HEK293 (cell line): Measurements from ENCODE around the gene PFAS.

Experiments used
- GFI1B ChIP-seq: fragments of 450-650 bp; formaldehyde crosslinking; IDR thresholded peaks from 2 replicates; pipeline ENCODE4 v1.5.1; 2016; ENCODE audit warnings: missing biosample characterization, missing genetic modification characterization
- IKZF3 ChIP-seq: fragments of 450-650 bp; IDR thresholded peaks from 2 replicates; pipeline ENCODE4 v1.5.0; 2018; ENCODE audit warnings: missing biosample characterization, mild to moderate bottlenecking, missing genetic modification characterization, moderate library complexity
- KLF1 ChIP-seq: fragments of 450-650 bp; formaldehyde crosslinking; IDR thresholded peaks from 2 replicates; pipeline ENCODE4 v1.5.1; 2016; ENCODE audit warnings: missing biosample characterization, missing genetic modification characterization
- TRIM28 ChIP-seq: IDR thresholded peaks from 2 replicates; pipeline ENCODE4 v1.6.1; 2011; ENCODE audit warnings: low read length, control low read depth, borderline replicate concordance
- ZIC2 ChIP-seq: fragments of 450-650 bp; formaldehyde crosslinking; IDR thresholded peaks from 2 replicates; pipeline ENCODE4 v1.5.1; 2016; ENCODE audit warnings: missing biosample characterization, missing genetic modification characterization
- ZNF175 ChIP-seq: fragments of 450-650 bp; formaldehyde crosslinking; IDR thresholded peaks from 2 replicates; pipeline ENCODE4 v1.5.1; 2016; ENCODE audit warnings: missing biosample characterization, missing genetic modification characterization
- ZNF211 ChIP-seq: fragments of 450-650 bp; formaldehyde crosslinking; IDR thresholded peaks from 2 replicates; pipeline ENCODE4 v1.5.1; 2016; ENCODE audit warnings: low read depth, missing biosample characterization, missing genetic modification characterization
- ZNF223 ChIP-seq: fragments of 450-650 bp; formaldehyde crosslinking; IDR thresholded peaks from 2 replicates; pipeline ENCODE4 v1.5.1; 2016; ENCODE audit warnings: missing biosample characterization, missing genetic modification characterization
- ZNF449 ChIP-seq: fragments of 450-650 bp; formaldehyde crosslinking; IDR thresholded peaks from 2 replicates; pipeline ENCODE4 v1.5.1; 2017; ENCODE audit warnings: missing biosample characterization, mild to moderate bottlenecking, missing genetic modification characterization, moderate library complexity
- ZNF518A ChIP-seq: fragments of 450-650 bp; formaldehyde crosslinking; conservative IDR thresholded peaks from 2 replicates; pipeline ENCODE4 v1.5.1; 2016; ENCODE audit warnings: low read depth, missing biosample characterization, missing genetic modification characterization
- ZNF521 ChIP-seq: fragments of 450-650 bp; formaldehyde crosslinking; IDR thresholded peaks from 2 replicates; pipeline ENCODE4 v1.5.1; 2017; ENCODE audit warnings: missing biosample characterization, mild to moderate bottlenecking, missing genetic modification characterization
- TF ChIP-seq, protein P1 (sequence below): fragments of 450-650 bp; formaldehyde crosslinking; optimal IDR thresholded peaks from 2 replicates; pipeline ENCODE3; 2016; ENCODE audit warnings: missing biosample characterization, mild to moderate bottlenecking, missing genetic modification characterization
- TF ChIP-seq, protein P2 (sequence below): fragments of 450-650 bp; formaldehyde crosslinking; IDR thresholded peaks from 2 replicates; pipeline ENCODE4 v1.5.1; 2016; ENCODE audit warnings: missing biosample characterization, missing genetic modification characterization
- TF ChIP-seq, protein P3 (sequence below): fragments of 450-650 bp; formaldehyde crosslinking; IDR thresholded peaks from 2 replicates; pipeline ENCODE4 v1.5.1; 2016; ENCODE audit warnings: missing biosample characterization, missing genetic modification characterization, borderline replicate concordance
- TF ChIP-seq, protein P4 (sequence below): fragments of 450-650 bp; formaldehyde crosslinking; IDR thresholded peaks from 2 replicates; pipeline ENCODE4 v1.5.1; 2016; ENCODE audit warnings: missing biosample characterization, missing genetic modification characterization
- TF ChIP-seq, protein P5 (sequence below): fragments of 450-650 bp; formaldehyde crosslinking; IDR thresholded peaks from 2 replicates; pipeline ENCODE4 v1.5.1; 2017; ENCODE audit warnings: missing biosample characterization, missing genetic modification characterization

PFAS gene

GRCh38 chr17:8294814-8295316 is 45.8 kb downstream of the PFAS start (continued):
- TF ChIP-seq, protein P1, sequence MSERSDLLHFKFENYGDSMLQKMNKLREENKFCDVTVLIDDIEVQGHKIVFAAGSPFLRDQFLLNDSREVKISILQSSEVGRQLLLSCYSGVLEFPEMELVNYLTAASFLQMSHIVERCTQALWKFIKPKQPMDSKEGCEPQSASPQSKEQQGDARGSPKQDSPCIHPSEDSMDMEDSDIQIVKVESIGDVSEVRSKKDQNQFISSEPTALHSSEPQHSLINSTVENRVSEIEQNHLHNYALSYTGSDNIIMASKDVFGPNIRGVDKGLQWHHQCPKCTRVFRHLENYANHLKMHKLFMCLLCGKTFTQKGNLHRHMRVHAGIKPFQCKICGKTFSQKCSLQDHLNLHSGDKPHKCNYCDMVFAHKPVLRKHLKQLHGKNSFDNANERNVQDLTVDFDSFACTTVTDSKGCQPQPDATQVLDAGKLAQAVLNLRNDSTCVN (tag by site-specific recombination): no peak
- TF ChIP-seq, protein P2, sequence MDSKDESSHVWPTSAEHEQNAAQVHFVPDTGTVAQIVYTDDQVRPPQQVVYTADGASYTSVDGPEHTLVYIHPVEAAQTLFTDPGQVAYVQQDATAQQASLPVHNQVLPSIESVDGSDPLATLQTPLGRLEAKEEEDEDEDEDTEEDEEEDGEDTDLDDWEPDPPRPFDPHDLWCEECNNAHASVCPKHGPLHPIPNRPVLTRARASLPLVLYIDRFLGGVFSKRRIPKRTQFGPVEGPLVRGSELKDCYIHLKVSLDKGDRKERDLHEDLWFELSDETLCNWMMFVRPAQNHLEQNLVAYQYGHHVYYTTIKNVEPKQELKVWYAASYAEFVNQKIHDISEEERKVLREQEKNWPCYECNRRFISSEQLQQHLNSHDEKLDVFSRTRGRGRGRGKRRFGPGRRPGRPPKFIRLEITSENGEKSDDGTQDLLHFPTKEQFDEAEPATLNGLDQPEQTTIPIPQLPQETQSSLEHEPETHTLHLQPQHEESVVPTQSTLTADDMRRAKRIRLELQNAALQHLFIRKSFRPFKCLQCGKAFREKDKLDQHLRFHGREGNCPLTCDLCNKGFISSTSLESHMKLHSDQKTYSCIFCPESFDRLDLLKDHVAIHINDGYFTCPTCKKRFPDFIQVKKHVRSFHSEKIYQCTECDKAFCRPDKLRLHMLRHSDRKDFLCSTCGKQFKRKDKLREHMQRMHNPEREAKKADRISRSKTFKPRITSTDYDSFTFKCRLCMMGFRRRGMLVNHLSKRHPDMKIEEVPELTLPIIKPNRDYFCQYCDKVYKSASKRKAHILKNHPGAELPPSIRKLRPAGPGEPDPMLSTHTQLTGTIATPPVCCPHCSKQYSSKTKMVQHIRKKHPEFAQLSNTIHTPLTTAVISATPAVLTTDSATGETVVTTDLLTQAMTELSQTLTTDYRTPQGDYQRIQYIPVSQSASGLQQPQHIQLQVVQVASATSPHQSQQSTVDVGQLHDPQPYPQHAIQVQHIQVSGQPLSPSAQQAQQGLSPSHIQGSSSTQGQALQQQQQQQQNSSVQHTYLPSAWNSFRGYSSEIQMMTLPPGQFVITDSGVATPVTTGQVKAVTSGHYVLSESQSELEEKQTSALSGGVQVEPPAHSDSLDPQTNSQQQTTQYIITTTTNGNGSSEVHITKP (tag by site-specific recombination): peak; percentile 62
- TF ChIP-seq ZNF211 (tag by site-specific recombination): no peak
- no peak for TF ChIP-seq ZNF521 (tag by site-specific recombination)
- TF ChIP-seq GFI1B (tag by site-specific recombination): no peak
- no peak for TF ChIP-seq ZNF449 (tag by site-specific recombination)
- no peak for TF ChIP-seq ZNF518A
- TF ChIP-seq KLF1 (tag by site-specific recombination): no peak
- TF ChIP-seq ZNF223 (tag by site-specific recombination): no peak
- TF ChIP-seq, protein P3, sequence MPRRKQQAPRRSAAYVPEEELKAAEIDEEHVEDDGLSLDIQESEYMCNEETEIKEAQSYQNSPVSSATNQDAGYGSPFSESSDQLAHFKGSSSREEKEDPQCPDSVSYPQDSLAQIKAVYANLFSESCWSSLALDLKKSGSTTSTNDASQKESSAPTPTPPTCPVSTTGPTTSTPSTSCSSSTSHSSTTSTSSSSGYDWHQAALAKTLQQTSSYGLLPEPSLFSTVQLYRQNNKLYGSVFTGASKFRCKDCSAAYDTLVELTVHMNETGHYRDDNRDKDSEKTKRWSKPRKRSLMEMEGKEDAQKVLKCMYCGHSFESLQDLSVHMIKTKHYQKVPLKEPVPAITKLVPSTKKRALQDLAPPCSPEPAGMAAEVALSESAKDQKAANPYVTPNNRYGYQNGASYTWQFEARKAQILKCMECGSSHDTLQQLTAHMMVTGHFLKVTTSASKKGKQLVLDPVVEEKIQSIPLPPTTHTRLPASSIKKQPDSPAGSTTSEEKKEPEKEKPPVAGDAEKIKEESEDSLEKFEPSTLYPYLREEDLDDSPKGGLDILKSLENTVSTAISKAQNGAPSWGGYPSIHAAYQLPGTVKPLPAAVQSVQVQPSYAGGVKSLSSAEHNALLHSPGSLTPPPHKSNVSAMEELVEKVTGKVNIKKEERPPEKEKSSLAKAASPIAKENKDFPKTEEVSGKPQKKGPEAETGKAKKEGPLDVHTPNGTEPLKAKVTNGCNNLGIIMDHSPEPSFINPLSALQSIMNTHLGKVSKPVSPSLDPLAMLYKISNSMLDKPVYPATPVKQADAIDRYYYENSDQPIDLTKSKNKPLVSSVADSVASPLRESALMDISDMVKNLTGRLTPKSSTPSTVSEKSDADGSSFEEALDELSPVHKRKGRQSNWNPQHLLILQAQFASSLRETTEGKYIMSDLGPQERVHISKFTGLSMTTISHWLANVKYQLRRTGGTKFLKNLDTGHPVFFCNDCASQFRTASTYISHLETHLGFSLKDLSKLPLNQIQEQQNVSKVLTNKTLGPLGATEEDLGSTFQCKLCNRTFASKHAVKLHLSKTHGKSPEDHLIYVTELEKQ: 0 out of 2 replicates have a peak, but pooled peaks have one; percentile 17
- no peak for TF ChIP-seq ZIC2 (tag by site-specific recombination)
- TF ChIP-seq IKZF3 (tag by site-specific recombination): no peak; the same call in 1 of the 2 replicates
- TF ChIP-seq, protein P4, sequence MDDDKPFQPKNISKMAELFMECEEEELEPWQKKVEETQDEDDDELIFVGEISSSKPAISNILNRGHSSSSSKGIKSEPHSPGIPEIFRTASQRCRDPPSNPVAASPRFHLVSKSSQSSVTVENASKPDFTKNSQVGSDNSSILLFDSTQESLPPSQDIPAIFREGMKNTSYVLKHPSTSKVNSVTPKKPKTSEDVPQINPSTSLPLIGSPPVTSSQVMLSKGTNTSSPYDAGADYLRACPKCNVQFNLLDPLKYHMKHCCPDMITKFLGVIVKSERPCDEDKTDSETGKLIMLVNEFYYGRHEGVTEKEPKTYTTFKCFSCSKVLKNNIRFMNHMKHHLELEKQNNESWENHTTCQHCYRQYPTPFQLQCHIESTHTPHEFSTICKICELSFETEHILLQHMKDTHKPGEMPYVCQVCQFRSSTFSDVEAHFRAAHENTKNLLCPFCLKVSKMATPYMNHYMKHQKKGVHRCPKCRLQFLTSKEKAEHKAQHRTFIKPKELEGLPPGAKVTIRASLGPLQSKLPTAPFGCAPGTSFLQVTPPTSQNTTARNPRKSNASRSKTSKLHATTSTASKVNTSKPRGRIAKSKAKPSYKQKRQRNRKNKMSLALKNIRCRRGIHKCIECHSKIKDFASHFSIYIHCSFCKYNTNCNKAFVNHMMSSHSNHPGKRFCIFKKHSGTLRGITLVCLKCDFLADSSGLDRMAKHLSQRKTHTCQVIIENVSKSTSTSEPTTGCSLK: no peak
- TF ChIP-seq TRIM28: no peak
- TF ChIP-seq ZNF175 (tag by site-specific recombination): no peak
- TF ChIP-seq, protein P5, sequence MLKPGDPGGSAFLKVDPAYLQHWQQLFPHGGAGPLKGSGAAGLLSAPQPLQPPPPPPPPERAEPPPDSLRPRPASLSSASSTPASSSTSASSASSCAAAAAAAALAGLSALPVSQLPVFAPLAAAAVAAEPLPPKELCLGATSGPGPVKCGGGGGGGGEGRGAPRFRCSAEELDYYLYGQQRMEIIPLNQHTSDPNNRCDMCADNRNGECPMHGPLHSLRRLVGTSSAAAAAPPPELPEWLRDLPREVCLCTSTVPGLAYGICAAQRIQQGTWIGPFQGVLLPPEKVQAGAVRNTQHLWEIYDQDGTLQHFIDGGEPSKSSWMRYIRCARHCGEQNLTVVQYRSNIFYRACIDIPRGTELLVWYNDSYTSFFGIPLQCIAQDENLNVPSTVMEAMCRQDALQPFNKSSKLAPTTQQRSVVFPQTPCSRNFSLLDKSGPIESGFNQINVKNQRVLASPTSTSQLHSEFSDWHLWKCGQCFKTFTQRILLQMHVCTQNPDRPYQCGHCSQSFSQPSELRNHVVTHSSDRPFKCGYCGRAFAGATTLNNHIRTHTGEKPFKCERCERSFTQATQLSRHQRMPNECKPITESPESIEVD (tag by site-specific recombination): no peak
